ENCODE data around the gene GIMD1.

The GIMD1 gene

GRCh38 chr4:106312997-106313522 lies 55.5 kb downstream of the GIMD1 start:
- DNase-seq: no peak

- no peak for DNase-seq
Measured at GRCh38 chr4:106312377-106312776, 56.2 kb downstream of the GIMD1 start.

All from NCI-H2081 treated with DMSO at 0.1 percent for 48 hours (cell line).